Measurements from ENCODE around the gene ENPP3. TPM values are rescaled to one million over a fixed set of nuclear protein-coding genes. Genes with fewer than 3 reads are reported as not detected.

ENPP3 gene
- not detected for total RNA-seq
- 0.25 TPM for polyA plus RNA-seq (2013, experiment 1 of 2)
- polyA plus RNA-seq (2013, experiment 2 of 2) = 0.21 TPM
- long read RNA-seq, experiment 1, partial matches to known transcripts = 0 of 1 reads
- long read RNA-seq, experiment 1, other reads (novel, unspliced or antisense) = 1 of 1 reads
- long read RNA-seq, experiment 2, partial matches to known transcripts = 0 of 1 reads
- long read RNA-seq, experiment 2, other reads (novel, unspliced or antisense) = 0 of 1 reads
- long read RNA-seq, experiment 3, partial matches to known transcripts = 1 of 1 reads
- long read RNA-seq, experiment 3, other reads (novel, unspliced or antisense) = 0 of 1 reads
- long read RNA-seq, experiment 4 = 0 reads

- no peaks in the 10 kb centered on the region for H3K4me1 Mint-ChIP-seq
- Histone ChIP-seq H3K9ac (ENCODE audit: extremely low read depth, low read length, poor library complexity, severe bottlenecking) (no peak within 1 kb of the TSS), H3K9me3 (ENCODE audit: control insufficient read depth, low read length) (no peaks in the 10 kb centered on the region), H3K4me3 (ENCODE audit: low read length) (no peak within 1 kb of the TSS), H3K27me3 (ENCODE audit: control insufficient read depth, insufficient read depth, low read length, poor library complexity, severe bottlenecking) (no peaks in the 10 kb centered on the region), H3K27ac (ENCODE audit: low read depth, low read length) (no peak within 1 kb of the TSS), H3K4me1 (ENCODE audit: control insufficient read depth, insufficient read depth, low read length) (no peaks in the 10 kb centered on the region), H3K36me3 (ENCODE audit: control insufficient read depth, insufficient read depth, low read length) (no peaks in the 10 kb centered on the region)
- 91 to 96% methylated on average over 10 of the region's 10 CpGs for whole genome bisulfite sequencing, 2 experiments (ENCODE audit: insufficient coverage in 1 of 2, insufficient read length in 1 of 2)
- H3K27ac Mint-ChIP-seq = no peak within 1 kb of the TSS
- H3K36me3 Mint-ChIP-seq (ENCODE audit: low read depth) = no peaks in the 10 kb centered on the region
- no peak within 1 kb of the TSS for H3K4me3 Mint-ChIP-seq
- no peaks in the 10 kb centered on the region for H3K9me3 Mint-ChIP-seq
- TF ChIP-seq, protein P1, sequence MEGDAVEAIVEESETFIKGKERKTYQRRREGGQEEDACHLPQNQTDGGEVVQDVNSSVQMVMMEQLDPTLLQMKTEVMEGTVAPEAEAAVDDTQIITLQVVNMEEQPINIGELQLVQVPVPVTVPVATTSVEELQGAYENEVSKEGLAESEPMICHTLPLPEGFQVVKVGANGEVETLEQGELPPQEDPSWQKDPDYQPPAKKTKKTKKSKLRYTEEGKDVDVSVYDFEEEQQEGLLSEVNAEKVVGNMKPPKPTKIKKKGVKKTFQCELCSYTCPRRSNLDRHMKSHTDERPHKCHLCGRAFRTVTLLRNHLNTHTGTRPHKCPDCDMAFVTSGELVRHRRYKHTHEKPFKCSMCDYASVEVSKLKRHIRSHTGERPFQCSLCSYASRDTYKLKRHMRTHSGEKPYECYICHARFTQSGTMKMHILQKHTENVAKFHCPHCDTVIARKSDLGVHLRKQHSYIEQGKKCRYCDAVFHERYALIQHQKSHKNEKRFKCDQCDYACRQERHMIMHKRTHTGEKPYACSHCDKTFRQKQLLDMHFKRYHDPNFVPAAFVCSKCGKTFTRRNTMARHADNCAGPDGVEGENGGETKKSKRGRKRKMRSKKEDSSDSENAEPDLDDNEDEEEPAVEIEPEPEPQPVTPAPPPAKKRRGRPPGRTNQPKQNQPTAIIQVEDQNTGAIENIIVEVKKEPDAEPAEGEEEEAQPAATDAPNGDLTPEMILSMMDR (conservative IDR thresholded peaks at IDR 0.05) = no peak
- no peak for DNase-seq
- no peaks in the 10 kb centered on the region for H3K27me3 Mint-ChIP-seq (ENCODE audit: insufficient read depth)
Observed at GRCh38 chr6:131636880-131637792, at the start of gene ENPP3. Gene ENPP3, plus strand, starts transcription at chr6:131637302. Its CDS starts 83 bp downstream, at chr6:131637385.

DNA sequence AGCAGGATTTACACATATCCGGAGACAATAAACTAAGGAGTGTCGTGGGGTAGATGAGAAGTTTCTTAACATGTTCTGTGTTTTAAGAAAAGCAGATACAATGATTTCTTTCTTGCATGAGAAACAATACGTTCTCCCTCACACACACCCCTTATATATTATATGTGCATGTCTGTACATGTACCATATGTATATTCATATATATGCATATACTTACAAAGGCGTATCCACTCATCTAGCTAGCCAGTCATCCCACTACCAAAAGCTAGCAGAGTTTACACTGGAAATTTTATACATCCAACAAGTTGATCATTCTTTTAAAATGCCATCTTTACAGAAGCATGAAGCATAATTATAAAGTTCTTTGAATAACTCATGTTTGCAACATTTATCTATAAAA is 49.2 kb upstream of the ENPP3 start:
- H3K4me1 ChIP-seq (ENCODE audit: control insufficient read depth, insufficient read depth, low read length) = no peaks in the 10 kb centered on the region
- WGBS, 2 experiments (ENCODE audit: insufficient coverage in 1 of 2, insufficient read length in 1 of 2) = 97% methylated on average over 3 of the region's 4 CpGs; no CpG with 5 or more reads in 1 of the 2 experiments
- H3K4me1 Mint-ChIP-seq = no peaks in the 10 kb centered on the region
- no peaks in the 10 kb centered on the region for H3K9me3 Mint-ChIP-seq
- DNase-seq = no peak
- H3K9me3 ChIP-seq (ENCODE audit: control insufficient read depth, low read length) = no peaks in the 10 kb centered on the region
- H3K4me3 Mint-ChIP-seq = no peak overlapping the region
- H3K27me3 Mint-ChIP-seq (ENCODE audit: insufficient read depth) = no peaks in the 10 kb centered on the region
- H3K27ac Mint-ChIP-seq = no peak overlapping the region
- peaks cover 54% of the 10 kb centered on the region for H3K36me3 Mint-ChIP-seq (ENCODE audit: low read depth)
- no peak overlapping the region for H3K27ac ChIP-seq (ENCODE audit: low read depth, low read length)
- peaks cover 86% of the 10 kb centered on the region for H3K36me3 ChIP-seq (ENCODE audit: control insufficient read depth, insufficient read depth, low read length)
- H3K4me3 ChIP-seq (ENCODE audit: low read length) = no peak overlapping the region
- no peak overlapping the region for H3K9ac ChIP-seq (ENCODE audit: extremely low read depth, low read length, poor library complexity, severe bottlenecking)
- no peaks in the 10 kb centered on the region for H3K27me3 ChIP-seq (ENCODE audit: control insufficient read depth, insufficient read depth, low read length, poor library complexity, severe bottlenecking)
- TF ChIP-seq, protein P1 (conservative IDR thresholded peaks at IDR 0.05) = no peak

DNA sequence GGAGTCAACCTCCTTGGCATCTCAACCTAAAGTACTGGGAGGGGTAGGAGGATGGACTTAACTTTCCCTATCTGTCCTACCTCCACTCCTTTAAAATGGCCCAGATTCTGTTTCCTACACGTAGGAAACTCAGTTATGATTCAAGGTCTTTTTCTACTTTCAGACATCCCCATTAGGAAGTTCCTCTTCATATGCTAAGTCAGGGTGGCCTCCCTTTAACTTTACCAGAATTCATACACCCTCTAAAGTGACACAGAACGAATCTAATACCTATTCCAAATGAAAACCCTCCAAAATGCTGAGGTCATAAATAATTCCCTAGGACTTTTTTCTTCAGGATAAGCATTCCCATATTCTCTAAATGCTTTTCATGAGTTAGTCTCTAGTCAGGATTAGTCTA is 48.5 kb upstream of the ENPP3 start:
- H3K27ac Mint-ChIP-seq = no peak overlapping the region
- no peaks in the 10 kb centered on the region for H3K9me3 ChIP-seq (ENCODE audit: control insufficient read depth, low read length)
- no peak overlapping the region for H3K4me3 ChIP-seq (ENCODE audit: low read length)
- no peak overlapping the region for H3K9ac ChIP-seq (ENCODE audit: extremely low read depth, low read length, poor library complexity, severe bottlenecking)
- peaks cover 56% of the 10 kb centered on the region for H3K36me3 Mint-ChIP-seq (ENCODE audit: low read depth)
- H3K27me3 Mint-ChIP-seq (ENCODE audit: insufficient read depth) = no peaks in the 10 kb centered on the region
- no peaks in the 10 kb centered on the region for H3K4me1 ChIP-seq (ENCODE audit: control insufficient read depth, insufficient read depth, low read length)
- TF ChIP-seq, protein P1 (conservative IDR thresholded peaks at IDR 0.05) = no peak
- no peaks in the 10 kb centered on the region for H3K4me1 Mint-ChIP-seq
- H3K36me3 ChIP-seq (ENCODE audit: control insufficient read depth, insufficient read depth, low read length) = peaks cover 82% of the 10 kb centered on the region
- no peak overlapping the region for H3K4me3 Mint-ChIP-seq
- H3K27ac ChIP-seq (ENCODE audit: low read depth, low read length) = no peak overlapping the region
- no peak for DNase-seq
- H3K27me3 ChIP-seq (ENCODE audit: control insufficient read depth, insufficient read depth, low read length, poor library complexity, severe bottlenecking) = no peaks in the 10 kb centered on the region
- WGBS, 2 experiments (ENCODE audit: insufficient coverage in 1 of 2, insufficient read length in 1 of 2) = 90 to 95% methylated on average over 2 of the region's 2 CpGs
- no peaks in the 10 kb centered on the region for H3K9me3 Mint-ChIP-seq
